Urothelium cell line (cell line): ENCODE measurements around the gene SIM1.

Experiments
- DNase-seq: peaks from one replicate; pipeline ENCODE4 v3.0.0; 2011; ENCODE audit warnings: low spot score, mixed read lengths
- FAIRE-seq: peaks from 2 replicates; lab custom pipeline; 2011; peaks lifted over from hg19 to GRCh38; lab: Jason Lieb, UNC

SIM1 gene

DNA sequence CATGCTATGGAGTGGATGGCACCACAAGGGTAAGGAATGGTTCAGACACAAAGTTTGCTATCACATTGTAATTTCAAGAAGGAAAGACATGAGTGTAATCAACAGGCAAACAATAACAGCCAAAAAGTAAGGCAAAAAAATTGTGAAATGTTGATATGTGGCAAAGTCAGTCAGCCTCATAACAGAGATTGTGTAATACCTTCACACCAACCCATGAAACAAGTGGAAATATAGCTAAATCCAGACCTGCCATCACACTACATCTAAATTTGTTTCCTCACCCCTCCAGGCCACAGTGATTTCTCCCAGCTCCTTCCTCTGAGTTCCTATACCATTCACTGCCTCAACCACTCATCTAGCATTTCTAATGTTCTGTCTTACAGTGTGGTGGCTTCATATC is 37.3 kb downstream of the SIM1 start:
- no peak for FAIRE-seq
- DNase-seq, result no peak

DNA sequence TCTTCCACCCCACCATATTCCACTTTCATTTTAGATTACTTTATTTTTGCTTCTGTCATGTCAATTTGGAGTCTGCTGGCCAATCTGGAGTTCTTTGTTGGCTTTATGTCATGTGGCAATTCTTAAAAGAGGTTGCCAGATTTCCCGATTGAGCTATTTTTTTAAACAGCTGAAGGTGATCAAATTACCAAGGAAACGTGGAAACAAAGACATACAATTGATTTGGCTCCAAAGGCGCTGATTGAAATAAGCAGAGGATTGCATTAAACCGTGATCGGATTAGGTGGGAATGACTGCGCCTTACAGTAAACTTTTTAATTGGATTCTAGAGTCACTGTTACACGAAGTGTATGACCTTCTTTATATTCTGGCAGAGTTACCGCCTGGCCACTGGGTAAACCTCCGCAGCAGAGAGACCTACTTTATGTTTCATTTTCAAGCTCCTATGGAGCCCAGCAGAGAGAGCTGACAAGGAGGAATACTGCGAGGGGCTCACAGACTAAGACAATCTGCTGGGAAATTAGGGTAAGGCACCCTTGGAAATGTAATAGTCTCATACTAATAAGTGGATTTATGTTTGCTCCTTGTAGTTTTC is 37.9 kb downstream of the SIM1 start:
- FAIRE-seq, result no peak
- DNase-seq, result no peak

DNA sequence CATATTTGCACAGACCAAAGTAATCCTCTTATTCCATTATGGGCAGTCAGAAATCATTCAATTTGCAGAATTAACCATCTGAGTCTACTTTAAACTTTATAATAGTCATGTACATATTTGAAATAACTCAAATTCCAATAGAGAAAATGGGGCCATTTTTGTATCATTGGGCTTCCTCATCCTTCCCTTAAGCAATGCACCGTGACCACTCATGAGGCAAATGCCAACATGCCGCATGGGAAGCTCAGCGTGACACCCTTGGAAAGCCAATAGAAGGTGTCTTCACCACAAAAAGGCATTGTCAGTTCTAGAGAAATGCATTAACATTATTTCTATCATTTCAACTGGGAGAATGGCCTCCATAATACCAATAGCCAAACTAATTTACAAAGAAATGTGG is 38.5 kb downstream of the SIM1 start:
- FAIRE-seq, result no peak

DNA sequence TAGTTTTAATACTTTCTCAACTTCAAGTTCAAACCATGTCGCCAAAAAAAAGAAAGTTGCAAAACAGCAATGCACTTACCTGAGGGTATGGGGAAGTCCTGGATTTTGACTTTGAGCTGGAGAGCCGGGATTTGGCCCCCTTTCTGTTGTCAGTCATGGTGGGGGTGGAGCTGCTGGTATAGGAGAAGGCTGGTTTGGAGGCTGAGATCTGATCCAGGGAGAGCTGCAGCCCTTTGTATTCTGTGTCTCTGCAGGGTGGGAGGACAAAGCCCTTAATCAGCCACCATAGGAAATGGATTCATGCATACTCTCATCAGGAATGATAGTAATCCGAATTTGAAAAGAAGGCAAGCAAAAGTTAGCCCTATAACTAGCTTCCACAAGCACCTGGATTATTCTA is 44.0 kb downstream of the SIM1 start:
- DNase-seq (no peak), FAIRE-seq (no peak)

More for the DNA sequence above, 38.5 kb downstream of the SIM1 start:
- DNase-seq, result no peak

DNA sequence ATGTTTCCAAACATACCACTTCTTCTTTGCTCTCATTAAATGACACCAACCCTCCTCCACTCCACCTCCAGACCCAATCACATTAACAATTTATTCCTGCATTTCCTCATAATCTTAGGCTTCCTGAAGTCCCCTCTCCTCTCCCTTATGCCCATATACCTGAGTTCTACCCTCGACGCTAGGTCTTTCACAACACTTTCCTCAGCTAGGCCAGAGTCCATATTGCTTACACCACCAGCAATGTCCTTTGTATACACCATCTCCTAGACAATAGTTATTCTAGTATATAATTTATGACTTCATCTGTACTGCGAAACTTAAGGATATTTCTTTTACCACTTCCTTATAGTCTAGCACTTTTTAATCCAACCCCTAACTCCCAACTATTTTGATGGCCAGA is 47.7 kb downstream of the SIM1 start:
- FAIRE-seq (no peak), DNase-seq (no peak)

DNA sequence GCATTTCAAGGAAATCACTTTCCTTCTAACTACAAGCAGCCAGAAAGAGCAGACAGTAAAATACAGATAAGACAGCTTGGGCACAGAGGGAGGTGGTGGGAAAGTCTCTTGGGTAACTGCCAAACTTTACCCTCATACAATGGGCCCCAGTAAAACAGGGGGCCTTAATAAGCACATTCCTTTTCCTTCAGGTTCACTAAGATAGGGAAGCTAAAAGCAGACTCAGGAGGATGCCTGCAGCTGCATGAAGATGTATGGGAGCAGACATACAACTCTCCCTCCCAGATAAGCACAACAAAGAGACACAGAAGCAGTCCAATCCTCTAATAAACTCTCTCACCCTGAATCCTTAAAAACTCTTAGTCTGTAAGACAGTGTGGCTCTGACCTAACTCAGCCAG is 49.0 kb downstream of the SIM1 start:
- FAIRE-seq, result no peak
- DNase-seq, result no peak

DNA sequence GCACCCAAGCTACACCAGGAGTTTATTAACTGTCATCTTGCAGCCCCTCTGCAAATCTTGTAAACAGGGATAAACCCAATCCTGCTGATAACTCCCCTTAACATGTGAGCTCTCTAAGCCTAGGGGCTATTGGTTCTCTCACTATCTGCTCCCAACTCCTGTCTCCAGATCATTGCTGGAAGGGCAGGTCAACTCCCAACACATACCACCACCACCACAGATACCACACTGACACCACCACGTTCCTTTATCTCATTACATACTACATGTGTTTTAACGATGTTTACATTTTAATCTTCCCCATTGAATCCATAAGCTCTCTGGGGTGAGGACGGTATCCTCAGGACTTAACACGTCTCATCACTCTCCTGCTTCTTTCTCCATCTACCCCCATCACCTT is 51.8 kb downstream of the SIM1 start:
- DNase-seq (no peak), FAIRE-seq (no peak)

DNA sequence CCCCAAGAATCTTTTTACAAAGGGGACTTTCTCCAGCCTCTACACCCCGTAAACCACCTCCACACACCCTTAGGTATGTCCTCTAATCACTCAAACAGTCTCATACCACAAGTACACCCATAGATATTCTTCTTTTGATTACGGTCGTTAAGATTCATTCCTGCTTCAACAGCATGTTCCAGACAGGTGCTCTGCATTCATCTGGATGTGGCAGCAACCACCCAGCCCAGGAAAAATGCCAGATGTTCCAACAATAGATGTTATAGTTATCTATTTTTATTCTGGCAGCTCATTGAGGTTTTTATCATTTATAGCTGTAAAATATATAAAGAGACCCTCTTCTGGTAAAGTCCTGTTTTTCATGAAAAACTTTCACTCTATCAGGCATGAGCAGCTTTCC is 60.7 kb downstream of the SIM1 start:
- FAIRE-seq (no peak), DNase-seq (no peak)

DNA sequence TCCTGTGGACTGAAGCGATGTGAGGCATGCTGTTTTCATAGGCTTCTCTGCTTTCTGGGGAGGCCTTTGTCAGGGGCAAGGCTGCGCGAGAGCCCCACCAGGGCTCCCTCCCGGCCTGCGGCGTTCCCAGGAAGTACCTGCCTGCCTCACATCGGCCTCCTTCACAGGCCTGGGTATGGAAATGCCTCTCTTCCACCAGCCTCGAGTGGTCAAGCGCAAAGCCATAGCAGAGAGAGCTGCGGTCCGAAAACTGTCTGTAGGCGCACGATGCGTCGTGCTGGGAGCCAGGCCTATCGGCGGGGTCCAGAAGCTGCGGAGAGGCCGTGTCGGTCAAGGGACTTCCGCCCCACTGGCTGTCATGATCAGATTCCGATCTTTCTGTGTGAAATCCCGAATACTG is 71.2 kb downstream of the SIM1 start:
- DNase-seq, result no peak
- no peak for FAIRE-seq

DNA sequence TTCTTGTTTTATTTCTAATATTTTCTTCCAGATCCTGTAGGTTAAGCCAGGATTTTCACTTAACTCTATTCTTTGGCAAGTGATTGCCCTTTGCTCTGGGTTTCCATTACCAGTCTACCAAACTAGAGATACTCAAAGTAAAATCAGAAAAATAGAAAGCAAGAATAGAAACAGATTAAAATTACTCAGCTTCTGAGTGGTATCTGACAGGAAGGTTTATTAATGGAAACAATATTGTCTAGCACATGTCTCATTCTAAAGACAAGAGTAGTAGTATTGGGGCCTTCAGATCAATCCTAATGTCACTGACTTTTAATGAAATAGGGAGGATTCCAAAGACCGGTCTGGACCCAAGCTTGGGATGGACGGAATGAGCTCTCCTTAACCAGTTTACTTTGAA is 72.3 kb downstream of the SIM1 start:
- DNase-seq (no peak), FAIRE-seq (no peak)

DNA sequence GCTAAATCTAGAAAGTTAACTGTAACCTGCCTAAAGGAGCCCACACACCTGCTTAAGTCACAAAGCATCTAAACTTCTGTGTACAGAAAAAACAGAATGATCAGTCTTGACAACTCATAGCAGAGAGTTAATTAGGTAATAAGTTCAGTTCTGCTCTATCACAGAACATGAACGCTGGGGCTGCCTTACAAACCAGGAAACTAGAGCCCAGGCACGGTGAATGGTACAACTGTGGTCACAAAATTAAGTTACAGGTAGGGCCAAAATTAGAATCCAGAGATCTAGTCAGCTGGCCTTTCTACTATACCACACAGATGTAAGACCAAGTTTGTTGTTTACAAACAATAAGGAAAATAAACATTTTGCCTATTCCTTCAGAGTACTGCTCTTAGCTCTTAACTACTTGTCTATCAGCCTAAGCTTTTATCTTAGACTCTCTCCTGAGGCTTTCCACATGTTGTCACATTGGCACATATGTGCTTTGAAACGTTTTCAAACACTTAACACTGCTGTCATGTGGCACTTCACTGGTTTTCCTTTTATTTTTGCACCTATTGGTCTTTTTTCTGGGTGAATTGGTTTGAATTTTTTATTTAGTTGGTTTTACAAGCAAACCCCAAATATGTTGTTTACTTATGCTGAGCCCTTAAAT is 75.7 kb downstream of the SIM1 start:
- FAIRE-seq (no peak), DNase-seq (no peak)

DNA sequence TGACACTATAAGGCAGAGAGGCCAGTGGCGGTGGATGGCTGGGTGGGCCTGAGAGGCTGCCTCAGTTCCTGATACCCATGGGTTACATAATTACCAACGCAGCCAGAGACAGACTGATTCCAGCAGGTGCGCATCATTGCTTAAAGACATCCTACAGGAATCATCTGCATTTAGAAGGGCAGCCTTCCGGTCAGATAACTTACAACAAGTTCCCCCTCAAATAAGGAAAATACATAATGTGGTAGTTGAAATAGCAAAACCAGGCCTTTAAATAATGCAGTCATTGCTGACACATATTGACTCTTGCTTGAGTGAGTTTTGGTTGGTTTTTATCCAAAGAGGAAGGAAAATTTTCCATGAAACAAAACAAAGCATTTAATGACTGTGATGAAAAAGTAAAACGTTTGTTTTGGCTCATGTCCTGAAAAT is 81.9 kb downstream of the SIM1 start:
- DNase-seq (no peak), FAIRE-seq (no peak)

DNA sequence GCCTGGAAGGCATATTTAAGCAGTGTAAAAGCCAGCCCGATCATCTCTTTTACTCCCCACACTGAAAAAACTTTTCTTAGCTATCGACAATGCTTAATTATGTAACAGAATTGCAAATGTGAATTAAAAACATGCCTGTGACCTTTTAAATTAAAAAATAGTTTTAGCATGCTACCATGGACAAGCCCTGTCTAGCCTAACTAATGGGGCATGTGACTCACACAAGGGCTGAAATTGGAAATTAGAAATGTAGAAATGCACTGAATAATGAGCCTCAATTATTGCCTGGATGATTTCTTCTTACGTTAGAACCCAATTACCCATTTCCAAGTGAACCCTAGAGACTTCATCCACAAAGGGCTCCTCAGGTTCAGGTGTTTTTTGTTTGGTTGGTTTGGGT is 82.7 kb downstream of the SIM1 start:
- DNase-seq (no peak), FAIRE-seq (no peak)

DNA sequence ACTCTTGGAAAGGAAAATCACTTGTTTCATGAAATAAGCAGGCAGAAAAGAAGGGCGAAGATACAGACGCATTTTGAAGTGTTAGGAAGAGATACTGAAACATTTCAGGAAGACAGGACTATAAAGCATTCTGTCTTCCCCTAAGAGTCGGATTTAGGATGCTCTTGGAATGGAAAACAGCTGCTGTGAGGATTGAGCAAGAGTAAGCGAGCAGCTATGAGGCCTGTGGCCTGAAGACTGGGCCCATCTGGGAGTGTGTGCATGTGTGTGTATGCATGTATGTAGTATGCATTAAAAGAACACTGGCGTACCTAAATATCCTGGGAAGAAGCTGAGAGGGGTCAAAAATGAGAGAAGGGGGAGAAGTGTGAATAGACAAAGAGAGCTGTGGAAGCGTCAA is 83.6 kb downstream of the SIM1 start:
- FAIRE-seq, result no peak
- DNase-seq, result no peak

DNA sequence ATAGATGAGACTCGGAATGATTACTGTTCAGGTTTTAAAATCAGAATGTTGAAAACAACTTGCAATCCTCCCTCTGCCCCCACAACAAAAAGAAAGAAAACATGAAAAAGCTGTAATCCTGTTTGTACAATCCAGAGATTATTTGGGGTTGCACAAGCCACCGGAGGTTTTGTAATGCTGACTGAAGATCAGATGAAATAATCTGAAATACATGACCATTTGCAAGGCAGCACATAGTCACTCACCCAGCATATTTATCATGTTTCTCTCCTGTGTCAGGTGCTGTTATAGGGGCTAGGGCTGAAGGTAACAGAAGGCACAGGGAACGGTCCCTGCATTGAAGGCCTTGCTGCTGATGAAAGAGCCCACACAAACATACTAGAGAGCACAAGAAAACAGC is 85.3 kb downstream of the SIM1 start:
- FAIRE-seq (no peak), DNase-seq (no peak)

DNA sequence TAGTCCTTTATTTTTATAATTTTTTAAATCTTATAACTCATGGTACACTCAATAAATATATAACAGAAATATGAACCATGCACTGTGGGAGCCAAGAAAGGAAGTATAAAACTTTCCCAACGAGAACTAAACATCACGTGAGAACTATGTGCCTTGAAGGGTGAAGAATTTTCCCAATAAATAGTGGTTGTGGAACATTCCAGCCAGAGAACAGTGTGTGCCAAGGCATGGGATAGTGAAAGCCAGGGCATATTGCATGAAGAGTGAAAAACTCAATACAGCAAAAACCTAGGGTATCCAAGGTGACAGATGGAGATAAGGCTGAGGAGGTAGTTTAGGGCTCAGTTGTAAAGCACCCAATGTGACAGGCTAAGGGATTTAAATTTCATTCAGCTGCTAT is 86.1 kb downstream of the SIM1 start:
- DNase-seq (no peak), FAIRE-seq (no peak)

DNA sequence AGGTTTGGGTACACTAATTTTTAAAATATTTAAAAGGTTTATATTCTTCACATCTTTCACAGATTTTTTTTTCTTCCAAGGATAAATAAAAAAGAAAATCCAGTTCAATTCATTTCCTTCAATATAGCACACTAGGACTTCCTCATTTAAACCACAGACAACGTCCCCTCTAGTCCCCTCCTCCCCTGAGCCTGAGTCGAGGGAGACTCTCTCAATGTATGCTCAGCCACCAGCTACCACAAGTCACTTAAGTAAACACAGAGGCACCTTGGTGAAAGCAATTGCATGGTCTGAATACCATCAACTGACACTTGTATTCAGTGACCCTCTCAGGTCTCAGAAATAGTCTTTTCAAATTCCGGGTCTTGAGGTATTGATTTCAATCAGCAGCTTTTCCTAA is 88.6 kb downstream of the SIM1 start:
- no peak for FAIRE-seq

DNA sequence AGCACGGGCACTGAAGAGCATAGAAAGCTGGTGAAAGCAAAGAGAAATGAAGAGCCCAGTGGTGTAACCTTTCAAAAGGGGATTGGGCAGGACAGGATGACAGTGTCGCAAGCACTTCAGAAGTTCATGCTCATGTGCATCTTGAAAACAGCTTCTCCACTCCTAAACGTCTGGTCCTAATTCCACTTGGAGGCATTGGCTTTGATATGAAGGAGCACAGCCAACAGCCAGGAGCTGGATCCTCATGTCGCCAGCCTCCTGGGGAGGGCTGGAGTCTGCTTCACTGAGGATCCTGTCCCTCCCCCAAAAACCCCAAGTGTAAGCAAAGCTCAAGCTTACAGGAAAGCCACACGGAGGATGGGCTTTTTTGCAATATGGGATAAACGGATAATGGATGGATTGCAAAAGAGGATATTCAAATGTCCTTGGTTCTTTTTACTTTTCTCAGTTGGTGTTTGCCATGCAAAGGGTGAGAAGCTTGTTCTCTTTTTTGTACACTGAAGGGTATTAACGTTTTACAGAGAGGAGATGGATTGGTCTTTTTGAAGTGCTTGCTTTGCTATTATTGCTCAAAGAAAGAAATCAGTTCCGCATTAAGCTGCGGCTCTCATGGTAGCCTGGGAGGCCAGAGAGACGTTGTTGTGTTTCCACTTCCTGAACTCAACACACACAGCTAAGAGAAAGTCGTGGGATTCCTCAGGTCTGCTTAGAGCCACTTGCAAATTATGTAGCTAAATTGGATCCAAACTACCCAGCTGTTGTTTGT is 92.2 kb downstream of the SIM1 start:
- DNase-seq (no peak), FAIRE-seq (no peak)

More for the DNA sequence above, 88.6 kb downstream of the SIM1 start:
- no peak for DNase-seq

DNA sequence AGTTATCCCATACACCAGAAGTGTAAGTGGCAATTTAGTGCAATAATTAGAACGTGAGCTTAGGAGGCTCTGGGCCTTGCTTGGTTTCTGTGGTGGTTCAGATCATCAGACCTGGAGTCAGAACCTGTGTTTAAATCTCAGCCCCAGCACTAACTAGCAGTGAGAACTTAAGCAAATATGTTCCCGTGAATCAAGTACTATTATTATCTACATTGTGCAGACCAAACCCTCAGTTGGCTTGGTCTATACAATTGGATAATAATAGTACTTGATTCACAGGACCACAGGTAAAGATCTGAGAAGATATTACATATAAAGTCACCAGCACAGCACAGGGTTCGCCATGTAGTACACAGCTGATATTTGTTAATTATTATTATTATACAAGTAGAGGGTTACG is 93.1 kb downstream of the SIM1 start:
- FAIRE-seq (no peak), DNase-seq (no peak)

DNA sequence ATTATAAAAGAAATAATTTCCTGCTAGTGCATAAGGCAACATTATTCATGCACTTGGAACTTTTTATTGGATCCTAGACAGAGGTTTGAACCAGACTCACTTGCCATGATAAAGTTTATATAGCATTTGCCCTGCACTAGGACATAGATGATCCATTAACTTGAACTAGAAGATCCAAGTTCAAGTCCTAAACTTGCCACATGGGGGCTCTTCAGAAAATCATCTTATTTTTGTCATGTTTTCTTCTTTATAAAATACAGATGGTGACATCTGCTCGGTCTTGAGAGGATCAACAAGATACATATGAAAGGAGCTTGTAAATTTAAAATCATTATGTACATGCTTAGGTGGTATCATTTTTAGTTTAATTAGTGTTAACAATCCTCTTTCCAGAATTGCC is 94.5 kb downstream of the SIM1 start:
- no peak for FAIRE-seq
- DNase-seq, result no peak

DNA sequence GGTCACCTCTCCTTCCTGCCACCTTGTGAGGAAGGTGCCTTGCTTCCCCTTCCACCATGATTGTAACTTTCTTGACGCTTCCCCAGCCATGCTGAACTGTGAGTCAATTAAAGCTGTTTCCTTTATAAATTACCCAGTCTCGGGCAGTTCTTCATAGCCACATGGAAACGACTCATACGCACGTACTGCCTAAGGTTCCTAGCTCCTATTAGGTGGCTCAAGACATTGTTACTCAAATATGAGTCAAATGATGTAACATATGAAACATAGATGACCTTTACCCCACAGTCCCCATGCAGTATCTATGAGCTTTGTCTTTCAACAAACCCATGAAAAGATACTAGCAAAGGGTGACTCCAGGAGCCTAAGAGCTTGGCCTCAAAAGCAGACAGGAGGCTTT is 98.3 kb downstream of the SIM1 start:
- DNase-seq (no peak), FAIRE-seq (no peak)

DNA sequence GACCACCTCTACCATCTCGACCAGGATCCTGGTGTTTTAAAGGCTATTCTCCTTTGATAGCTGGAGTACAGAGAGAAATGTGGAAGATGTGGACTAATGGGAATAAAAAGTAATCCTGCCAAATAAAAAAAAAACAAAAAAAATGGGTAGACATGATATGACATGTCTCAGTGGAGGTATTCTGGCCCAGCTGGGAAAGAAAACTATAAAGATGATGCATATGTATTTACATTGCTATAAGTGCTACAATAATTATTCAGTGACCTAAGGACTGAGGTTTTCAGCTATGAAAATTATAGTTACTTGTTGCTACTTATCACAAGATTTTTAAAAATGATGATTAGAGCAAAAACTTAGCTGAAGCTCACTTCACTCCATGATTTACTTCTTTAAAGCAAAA is 101.1 kb downstream of the SIM1 start:
- FAIRE-seq (no peak), DNase-seq (no peak)
